ENCODE measurements around the gene ZPLD1.

ZPLD1 gene

DNA sequence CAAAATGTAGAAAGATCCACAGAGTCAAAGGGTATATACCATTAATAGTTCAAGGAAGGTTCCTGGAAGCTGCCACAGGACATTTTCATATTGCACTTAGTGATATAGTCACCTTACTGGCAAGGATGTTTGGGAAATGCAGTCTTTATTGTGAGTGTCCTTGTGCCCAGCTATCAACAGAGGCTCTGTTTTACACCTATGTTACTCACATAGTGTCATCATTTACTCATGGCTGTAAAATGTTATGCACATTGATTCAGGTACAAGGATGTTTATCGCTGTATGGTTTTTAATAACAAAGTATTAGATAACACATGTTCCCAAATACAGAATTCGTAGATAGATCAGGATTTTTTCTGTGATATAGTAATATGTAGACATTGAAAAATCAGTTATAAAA, 50.9 kb downstream of the ZPLD1 start:
- in situ Hi-C loops (cut with HindIII; ENCODE audit: low pct_ligation_motif_present, low sequenced_read_pairs) = no loop called here
- TF ChIP-seq, protein P1, sequence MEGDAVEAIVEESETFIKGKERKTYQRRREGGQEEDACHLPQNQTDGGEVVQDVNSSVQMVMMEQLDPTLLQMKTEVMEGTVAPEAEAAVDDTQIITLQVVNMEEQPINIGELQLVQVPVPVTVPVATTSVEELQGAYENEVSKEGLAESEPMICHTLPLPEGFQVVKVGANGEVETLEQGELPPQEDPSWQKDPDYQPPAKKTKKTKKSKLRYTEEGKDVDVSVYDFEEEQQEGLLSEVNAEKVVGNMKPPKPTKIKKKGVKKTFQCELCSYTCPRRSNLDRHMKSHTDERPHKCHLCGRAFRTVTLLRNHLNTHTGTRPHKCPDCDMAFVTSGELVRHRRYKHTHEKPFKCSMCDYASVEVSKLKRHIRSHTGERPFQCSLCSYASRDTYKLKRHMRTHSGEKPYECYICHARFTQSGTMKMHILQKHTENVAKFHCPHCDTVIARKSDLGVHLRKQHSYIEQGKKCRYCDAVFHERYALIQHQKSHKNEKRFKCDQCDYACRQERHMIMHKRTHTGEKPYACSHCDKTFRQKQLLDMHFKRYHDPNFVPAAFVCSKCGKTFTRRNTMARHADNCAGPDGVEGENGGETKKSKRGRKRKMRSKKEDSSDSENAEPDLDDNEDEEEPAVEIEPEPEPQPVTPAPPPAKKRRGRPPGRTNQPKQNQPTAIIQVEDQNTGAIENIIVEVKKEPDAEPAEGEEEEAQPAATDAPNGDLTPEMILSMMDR (IDR thresholded peaks at IDR 0.05; ENCODE audit: low read depth, low read length, missing control alignments) = no peak
- DNase-seq = no peak
- H3K27ac ChIP-seq = no peak overlapping the region
- H3K36me3 ChIP-seq (replicated peaks) = no peaks in the 10 kb centered on the region
- H3K4me3 ChIP-seq (ENCODE audit: low read depth, low read length) = no peak overlapping the region
- no peaks in the 10 kb centered on the region for H3K27me3 ChIP-seq (replicated peaks)

DNA sequence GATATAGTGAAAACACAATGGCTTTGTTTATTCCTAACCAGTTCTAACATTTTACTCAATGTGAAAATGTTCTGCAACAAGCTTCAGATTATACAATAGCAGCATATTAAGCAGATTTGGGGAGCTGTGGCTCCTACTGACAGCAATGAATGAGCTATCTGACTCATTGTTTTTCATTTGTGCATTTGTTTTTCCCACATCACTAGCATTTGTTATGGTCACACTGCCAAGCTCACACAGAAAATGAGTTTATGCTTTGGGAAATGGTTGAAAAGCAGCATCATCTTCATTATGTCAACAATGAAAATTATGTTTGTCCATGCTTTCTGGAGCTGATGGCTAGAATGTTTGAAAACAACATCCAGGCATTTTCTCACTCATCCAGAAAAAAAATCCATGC, 53.5 kb downstream of the ZPLD1 start:
- no peaks in the 10 kb centered on the region for H3K36me3 ChIP-seq (replicated peaks)
- DNase-seq = no peak
- TF ChIP-seq, protein P1 (IDR thresholded peaks at IDR 0.05; ENCODE audit: low read depth, low read length, missing control alignments) = no peak
- no peak overlapping the region for H3K27ac ChIP-seq
- H3K4me3 ChIP-seq (ENCODE audit: low read depth, low read length) = no peak overlapping the region
- no peaks in the 10 kb centered on the region for H3K27me3 ChIP-seq (replicated peaks)
- in situ Hi-C loops (cut with HindIII; ENCODE audit: low pct_ligation_motif_present, low sequenced_read_pairs) = no loop called here

DNA sequence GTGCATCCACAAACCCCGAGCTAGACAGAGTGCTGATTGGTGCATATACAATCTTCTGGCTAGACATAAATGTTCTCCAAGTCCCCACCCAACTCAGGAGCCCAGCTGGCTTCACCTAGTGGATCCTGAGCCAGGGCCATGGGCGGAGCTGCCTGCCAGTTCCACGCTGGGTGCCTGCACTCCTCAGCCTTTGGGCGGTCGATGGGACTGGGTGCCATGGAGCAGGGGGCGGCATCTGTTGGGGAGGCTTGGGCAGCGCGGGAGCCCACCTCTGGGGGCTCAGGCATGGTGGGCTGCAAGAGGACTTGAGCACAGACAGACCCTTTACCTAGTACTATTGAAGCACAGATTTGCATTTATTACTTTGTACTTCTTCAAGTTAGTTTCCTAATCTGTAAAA, 57.5 kb downstream of the ZPLD1 start:
- no peaks in the 10 kb centered on the region for H3K36me3 ChIP-seq (replicated peaks)
- TF ChIP-seq, protein P1 (IDR thresholded peaks at IDR 0.05; ENCODE audit: low read depth, low read length, missing control alignments) = no peak

DNA sequence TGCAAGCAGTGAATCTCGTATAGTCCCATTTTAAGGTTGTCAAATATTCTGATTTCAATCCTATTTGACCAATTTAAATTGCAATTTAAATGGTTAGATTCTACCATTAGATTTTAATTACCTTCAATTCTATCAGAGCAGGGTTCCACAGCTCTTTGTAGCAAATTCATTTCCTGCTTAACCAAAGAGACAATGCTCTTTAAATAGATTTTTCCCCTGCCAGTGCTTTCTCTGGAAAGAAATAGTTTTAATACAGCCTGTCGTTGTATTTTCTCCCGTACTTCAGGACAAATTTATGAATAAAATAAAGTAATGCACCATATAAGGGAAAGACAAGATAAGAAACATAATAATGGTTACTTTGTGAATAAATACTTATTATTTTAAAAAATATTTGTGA, 62.8 kb downstream of the ZPLD1 start:
- in situ Hi-C loops (cut with HindIII; ENCODE audit: low pct_ligation_motif_present, low sequenced_read_pairs) = no loop called here
- no peak overlapping the region for H3K4me3 ChIP-seq (ENCODE audit: low read depth, low read length)
- DNase-seq = no peak
- no peaks in the 10 kb centered on the region for H3K36me3 ChIP-seq (replicated peaks)
- H3K27me3 ChIP-seq (replicated peaks) = no peaks in the 10 kb centered on the region
- no peak overlapping the region for H3K27ac ChIP-seq
- TF ChIP-seq, protein P1 (IDR thresholded peaks at IDR 0.05; ENCODE audit: low read depth, low read length, missing control alignments) = no peak

More for the DNA sequence above, 57.5 kb downstream of the ZPLD1 start:
- DNase-seq = no peak
- H3K27ac ChIP-seq = no peak overlapping the region
- in situ Hi-C loops (cut with HindIII; ENCODE audit: low pct_ligation_motif_present, low sequenced_read_pairs) = no loop called here
- no peaks in the 10 kb centered on the region for H3K27me3 ChIP-seq (replicated peaks)
- no peak overlapping the region for H3K4me3 ChIP-seq (ENCODE audit: low read depth, low read length)

DNA sequence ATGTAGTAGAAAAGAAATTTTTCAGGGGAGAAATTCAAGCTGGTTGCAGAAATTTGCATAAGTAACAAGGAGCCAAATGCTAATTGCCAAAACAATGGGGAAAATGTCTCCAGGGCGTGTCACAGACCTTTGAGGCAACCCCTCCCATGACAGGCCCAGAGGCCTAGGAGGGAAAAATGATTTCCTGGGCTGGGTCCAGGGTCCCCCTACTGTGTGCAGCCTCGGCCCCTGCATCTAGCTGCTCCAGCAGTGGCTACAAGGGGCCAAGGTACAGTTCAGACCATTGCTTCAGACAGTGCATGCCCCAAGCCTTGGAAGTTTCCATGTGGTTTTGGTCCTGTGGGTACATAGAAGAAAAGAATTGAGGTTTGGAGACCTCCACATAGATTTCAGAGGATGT, 70.7 kb downstream of the ZPLD1 start:
- Histone ChIP-seq H3K36me3 (replicated peaks) (no peaks in the 10 kb centered on the region), H3K4me3 (ENCODE audit: low read depth, low read length) (no peak overlapping the region), H3K27me3 (replicated peaks) (no peaks in the 10 kb centered on the region), H3K27ac (no peak overlapping the region)
- no peak for DNase-seq
- TF ChIP-seq, protein P1 (IDR thresholded peaks at IDR 0.05; ENCODE audit: low read depth, low read length, missing control alignments) = no peak
- in situ Hi-C loops (cut with HindIII; ENCODE audit: low pct_ligation_motif_present, low sequenced_read_pairs) = no loop called here

DNA sequence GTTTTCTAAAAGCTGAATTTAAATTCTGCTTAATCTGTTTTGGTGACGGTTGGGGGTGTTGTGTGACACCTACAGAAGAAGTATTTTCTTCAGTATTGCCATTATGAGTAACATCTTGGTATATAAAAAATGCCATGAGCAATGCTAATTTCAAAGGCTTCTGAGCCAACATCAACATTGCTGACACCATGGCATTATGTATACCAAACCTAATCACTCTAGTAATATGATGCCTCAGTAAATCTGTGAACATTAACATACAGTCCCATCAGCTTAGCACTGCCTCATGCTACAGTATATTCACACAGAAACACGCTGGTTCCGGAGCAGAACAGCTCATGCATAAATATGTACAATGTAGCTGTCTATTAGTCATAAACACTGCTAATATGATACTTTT, 75.8 kb downstream of the ZPLD1 start:
- TF ChIP-seq, protein P1 (IDR thresholded peaks at IDR 0.05; ENCODE audit: low read depth, low read length, missing control alignments) = no peak
- in situ Hi-C loops (cut with HindIII; ENCODE audit: low pct_ligation_motif_present, low sequenced_read_pairs) = no loop called here
- no peak for DNase-seq
- Histone ChIP-seq H3K4me3 (ENCODE audit: low read depth, low read length) (no peak overlapping the region), H3K27me3 (replicated peaks) (no peaks in the 10 kb centered on the region), H3K27ac (no peak overlapping the region), H3K36me3 (replicated peaks) (no peaks in the 10 kb centered on the region)
